NT2/D1 (cell line): ENCODE results near the gene CREB3L1.

Source experiments
- YY1 ChIP-seq: IDR thresholded peaks from 2 replicates; pipeline ENCODE4 v1.6.1; 2011; ENCODE audit not compliant: insufficient read length, insufficient read depth
- ZNF274 ChIP-seq: IDR thresholded peaks from 2 replicates; pipeline ENCODE4 v1.6.1; 2011; ENCODE audit warnings: mild to moderate bottlenecking, low read depth, low read length

DNA sequence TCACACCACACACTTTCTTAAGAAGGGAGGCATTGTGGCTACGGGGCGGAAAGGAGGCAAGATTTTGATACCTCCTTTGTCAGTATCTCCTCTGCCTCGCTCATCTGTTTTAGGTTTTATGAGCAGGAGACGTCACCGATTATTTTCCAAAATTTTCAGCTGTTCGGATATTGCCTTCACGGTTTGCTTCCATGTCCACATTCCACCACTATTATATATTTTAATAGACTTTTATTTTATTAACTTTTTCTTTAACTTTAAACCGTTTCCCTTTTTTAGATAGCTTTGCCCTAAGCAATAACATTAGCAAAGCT, 33.7 kb upstream of the CREB3L1 start:
- TF ChIP-seq YY1 (no peak), ZNF274 (no peak)
